GM10266 (cell line): Measurements from ENCODE around the gene CHFR.
"Not testable (repeated sequence)": the region's sequence is repeated elsewhere in the genome, so short reads cannot be mapped to it uniquely, and the experiment has no call there.

Experiments used
- DNase-seq: peaks from one replicate; pipeline ENCODE4 v3.0.0; 2012; ENCODE audit errors: extremely low spot score
- TF ChIP-seq, protein P1 (sequence below): IDR thresholded peaks from 2 replicates; pipeline ENCODE4 v1.5.1; 2012; ENCODE audit warnings: mild to moderate bottlenecking, low read depth; ENCODE audit not compliant: control insufficient read depth, insufficient read depth; ENCODE audit errors: missing control alignments

The CHFR gene

DNA sequence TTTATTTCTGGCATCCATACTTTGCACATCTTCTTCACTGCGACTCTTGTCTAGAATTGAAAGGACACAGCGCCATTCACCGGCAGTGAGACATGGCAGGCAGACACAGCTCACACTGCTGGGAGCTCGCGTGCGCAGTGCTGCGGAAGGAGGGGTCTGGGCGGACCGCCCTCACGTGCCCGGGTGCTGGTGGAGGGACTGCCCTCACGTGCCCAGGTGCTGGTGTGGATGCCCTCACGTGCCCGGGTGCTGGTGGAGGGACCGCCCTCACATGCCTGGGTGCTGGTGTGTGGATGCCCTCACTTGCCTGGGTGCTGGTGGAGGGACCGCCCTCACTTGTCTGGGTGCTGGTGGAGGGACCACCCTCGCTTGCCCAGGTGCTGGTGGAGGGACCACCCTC, 30.8 kb downstream of the CHFR start:
- TF ChIP-seq, protein P1, sequence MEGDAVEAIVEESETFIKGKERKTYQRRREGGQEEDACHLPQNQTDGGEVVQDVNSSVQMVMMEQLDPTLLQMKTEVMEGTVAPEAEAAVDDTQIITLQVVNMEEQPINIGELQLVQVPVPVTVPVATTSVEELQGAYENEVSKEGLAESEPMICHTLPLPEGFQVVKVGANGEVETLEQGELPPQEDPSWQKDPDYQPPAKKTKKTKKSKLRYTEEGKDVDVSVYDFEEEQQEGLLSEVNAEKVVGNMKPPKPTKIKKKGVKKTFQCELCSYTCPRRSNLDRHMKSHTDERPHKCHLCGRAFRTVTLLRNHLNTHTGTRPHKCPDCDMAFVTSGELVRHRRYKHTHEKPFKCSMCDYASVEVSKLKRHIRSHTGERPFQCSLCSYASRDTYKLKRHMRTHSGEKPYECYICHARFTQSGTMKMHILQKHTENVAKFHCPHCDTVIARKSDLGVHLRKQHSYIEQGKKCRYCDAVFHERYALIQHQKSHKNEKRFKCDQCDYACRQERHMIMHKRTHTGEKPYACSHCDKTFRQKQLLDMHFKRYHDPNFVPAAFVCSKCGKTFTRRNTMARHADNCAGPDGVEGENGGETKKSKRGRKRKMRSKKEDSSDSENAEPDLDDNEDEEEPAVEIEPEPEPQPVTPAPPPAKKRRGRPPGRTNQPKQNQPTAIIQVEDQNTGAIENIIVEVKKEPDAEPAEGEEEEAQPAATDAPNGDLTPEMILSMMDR: no peak

DNA sequence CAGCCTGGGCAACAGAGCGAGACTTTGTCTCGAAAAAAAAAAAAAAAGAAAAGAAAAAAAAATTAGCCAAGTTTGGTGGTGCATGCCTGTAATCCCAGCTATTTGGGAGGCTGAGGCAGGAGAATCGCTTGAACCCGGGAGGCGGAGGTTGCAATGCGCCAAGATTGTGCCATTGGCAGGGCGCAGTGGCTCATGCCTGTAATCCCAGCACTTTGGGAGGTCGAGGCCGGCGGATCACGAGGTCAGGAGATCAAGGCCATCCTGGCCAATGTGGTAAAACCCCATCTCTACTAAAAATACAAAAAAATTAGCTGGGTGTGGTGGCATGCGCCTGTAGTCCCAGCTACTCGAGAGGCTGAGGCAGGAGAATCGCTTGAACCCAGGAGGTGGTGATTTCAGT, 32.2 kb downstream of the CHFR start:
- not testable (repeated sequence) for DNase-seq

More for the DNA sequence above, 30.8 kb downstream of the CHFR start:
- DNase-seq: no peak

DNA sequence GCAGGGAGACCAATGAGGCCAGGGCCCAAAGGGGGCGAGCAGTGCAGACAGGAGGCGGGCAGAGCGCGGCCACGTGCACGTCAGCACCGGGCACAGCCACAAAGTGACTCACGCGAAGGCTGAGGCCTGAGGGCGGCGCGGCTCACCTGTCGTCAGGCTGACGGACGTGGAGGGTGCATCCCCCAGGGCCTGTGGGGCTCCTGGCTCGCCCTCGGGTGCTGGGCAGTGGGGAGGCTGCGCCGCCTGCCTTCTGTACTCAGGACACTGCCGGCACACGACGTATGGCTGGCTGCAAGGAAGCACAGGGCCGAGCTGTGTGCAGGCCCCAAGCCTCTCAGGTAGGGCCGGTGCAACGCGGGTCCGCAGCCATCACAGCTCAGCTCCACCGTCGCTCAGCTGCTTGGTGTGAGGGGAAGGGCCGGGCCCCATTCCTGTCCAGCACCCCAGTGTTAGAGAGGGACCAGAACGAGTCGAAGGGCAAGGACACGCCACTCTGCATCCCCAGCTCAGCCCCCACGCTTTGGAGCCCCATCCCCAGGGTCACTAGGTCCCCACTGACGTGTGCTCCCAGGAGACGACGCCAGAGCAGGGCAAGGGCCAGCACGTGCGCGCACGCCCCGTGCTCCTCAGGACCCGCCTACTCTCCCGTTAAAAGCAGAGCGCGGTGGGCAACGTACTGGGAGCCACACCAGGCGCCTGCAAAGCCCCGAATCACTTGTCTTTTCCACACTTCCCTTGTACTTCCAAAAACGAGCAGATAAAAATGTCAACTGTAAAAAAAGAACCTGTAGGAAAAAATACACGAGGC, 33.9 kb downstream of the CHFR start:
- TF ChIP-seq, protein P1: no peak
- DNase-seq: no peak

DNA sequence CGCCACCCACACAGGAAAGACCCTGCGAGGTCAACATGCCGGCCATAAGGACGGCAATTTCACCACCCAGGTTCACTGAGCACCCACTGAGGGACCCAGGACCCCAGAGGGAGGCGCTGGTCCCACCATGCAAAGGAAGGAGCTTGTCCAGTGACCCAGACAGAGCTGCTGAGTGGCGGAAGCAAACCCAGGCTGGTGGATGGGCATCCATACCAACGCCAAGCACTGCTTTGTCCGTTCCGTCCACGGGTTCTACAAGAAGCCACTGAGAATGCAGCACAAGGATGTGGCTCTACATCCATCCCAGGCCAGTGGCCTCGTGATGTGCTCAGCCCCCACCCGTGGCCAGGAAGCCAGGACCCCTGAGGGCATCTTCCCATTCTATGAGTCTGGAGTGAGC, 34.9 kb downstream of the CHFR start:
- TF ChIP-seq, protein P1: no peak
- DNase-seq: no peak

DNA sequence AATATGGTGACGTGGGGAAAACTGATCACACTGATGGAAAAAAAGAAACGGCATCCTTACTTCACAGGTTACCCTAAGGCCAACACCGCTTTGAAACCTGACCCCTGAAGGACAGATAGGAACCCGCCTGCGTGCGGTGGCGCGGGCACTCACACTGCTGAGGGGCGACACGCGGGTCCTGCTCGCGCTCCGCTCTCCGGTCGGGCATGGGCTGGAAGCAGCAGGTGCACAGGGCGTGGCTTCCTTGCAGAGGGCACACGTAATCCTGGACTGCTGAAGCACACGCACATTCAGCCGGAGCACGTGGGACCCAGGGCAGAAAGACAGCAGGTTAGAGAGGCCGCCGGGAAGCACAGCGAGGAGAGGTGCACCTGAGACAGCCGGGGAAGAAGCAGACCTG, 35.9 kb downstream of the CHFR start:
- TF ChIP-seq, protein P1: no peak
- no peak for DNase-seq

DNA sequence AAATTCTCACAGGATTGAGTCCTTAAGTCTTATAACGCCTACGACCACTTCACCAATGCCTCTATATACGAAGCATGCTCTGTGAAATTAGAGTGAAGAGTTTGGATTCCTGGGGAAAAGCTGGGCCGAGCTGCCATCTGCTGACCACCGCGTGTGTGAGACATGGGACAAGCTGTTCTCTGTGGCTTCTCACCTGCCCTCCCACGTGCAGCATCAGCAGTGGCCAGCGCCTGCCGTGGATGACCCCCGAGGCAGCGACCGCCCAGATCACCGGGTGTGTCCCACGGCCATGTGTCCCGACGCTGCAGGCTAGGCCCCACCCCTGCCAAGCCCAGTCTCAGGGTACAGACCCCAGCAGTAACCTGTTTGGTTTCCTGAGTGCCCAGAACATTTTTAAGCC, 37.1 kb downstream of the CHFR start:
- DNase-seq: no peak
- TF ChIP-seq, protein P1: no peak

DNA sequence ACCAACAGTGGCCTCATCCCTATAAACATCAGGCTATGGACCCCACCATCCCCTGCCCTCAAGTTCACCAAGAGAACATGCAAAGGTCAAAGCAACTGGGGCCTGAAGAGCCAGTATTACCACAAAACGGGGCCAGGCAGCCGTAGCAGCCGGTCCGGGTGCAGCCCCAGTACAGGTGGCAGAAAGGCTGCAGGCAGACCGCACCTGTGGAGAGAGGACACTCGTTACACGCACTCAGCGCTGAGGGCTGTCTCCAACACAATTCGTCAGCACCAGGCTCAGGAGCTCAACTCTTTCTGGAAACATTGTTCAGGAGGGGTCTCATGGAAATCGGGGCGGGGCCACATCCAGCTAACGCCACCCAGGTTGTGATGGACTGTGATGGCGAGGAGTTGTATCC, 38.9 kb downstream of the CHFR start:
- DNase-seq: no peak
- TF ChIP-seq, protein P1: no peak
